Upper lobe of right lung (tissue), 1 donor: ENCODE measurements around the gene ABHD17A. TPM values are rescaled to one million over a fixed set of nuclear protein-coding genes. Genes with fewer than 3 reads are reported as not detected.

Source experiments
- ATAC-seq: fragments of 200-7000 bp; cut with Tn5 transposase; one replicate; pipeline ENCODE4 v1.9.1; 2020; ENCODE audit warnings: mild to moderate bottlenecking, moderate library complexity
- DNase-seq: peaks from one replicate; pipeline ENCODE4 v3.0.0-alpha.2; 2020
- H3K27ac ChIP-seq: fragments of 200-600 bp; one replicate; pipeline ENCODE4 v1.8.0; 2022
- H3K27me3 ChIP-seq: fragments of 200-600 bp; one replicate; pipeline ENCODE4 v1.8.0; 2022; ENCODE audit warnings: mild to moderate bottlenecking
- H3K36me3 ChIP-seq: fragments of 200-600 bp; one replicate; pipeline ENCODE4 v1.8.0; 2022
- H3K4me1 ChIP-seq: fragments of 200-600 bp; one replicate; pipeline ENCODE4 v1.8.0; 2022
- H3K4me3 ChIP-seq: fragments of 200-600 bp; one replicate; pipeline ENCODE4 v1.8.0; 2022; ENCODE audit warnings: mild to moderate bottlenecking
- H3K9me3 ChIP-seq: fragments of 200-600 bp; one replicate; pipeline ENCODE4 v1.8.0; 2022
- CTCF ChIP-seq: fragments of 200-600 bp; IDR thresholded peaks from one replicate; pipeline ENCODE4 v1.8.0; 2022; ENCODE audit warnings: antibody characterized with exemption
- intact Hi-C: fragments of 100-400 bp; cut with DNase I; formaldehyde crosslinking; loops from one replicate; pipeline ENCODE4 v1.11.0; 2022
- total RNA-seq: library from RNA; stranded (reverse); fragmentation: NEBNext Ultra II Directional; extraction: Animal tissue kit (Norgen Biotek cat#: 25700); gene quantifications from one replicate; pipeline ENCODE4 v1.2.1, GENCODE V29; 2021
- donor health status: DM: no; HTN: yes; CAD: no; lungs with severe emphysema.

The ABHD17A gene
- total RNA-seq, 1 donor from 2014 or later = 76.1 TPM

DNA sequence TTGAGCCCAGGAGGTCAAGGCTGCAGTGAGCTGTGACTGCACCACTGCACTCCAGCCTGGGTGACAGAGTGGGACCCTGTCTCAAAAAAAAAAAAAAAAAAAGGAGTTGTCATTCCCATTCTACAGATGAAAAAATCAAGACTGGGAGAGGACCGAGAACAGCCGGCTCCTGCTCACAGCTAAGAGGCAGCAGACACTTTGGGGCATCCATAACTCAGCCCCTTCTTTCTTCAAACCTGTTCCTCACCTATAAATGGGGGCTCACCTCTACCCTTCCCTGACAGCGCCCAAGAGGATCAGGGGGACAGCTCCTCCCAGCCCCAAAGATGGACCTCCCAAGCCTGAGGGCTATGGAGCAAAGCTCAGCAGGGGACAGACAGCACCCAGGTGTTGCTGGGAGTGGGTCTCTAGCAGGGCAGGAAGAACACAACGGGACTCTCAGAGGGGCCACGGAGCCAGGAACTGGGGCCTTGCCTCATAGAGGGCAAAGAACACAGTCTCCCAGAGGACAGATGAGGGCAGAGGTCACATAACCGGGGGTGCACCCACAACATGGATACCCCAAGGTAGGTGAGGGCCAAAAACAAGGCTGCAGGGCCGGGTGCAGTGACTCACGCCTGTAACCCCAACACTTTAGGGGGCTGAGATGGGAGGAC is 18.5 kb downstream of the ABHD17A start:
- Histone ChIP-seq H3K4me3 (no peak overlapping the region), H3K27me3 (no peaks in the 10 kb centered on the region), H3K9me3 (no peaks in the 10 kb centered on the region), H3K4me1 (peaks cover 15% of the 10 kb centered on the region), H3K36me3 (peaks cover 11% of the 10 kb centered on the region), H3K27ac (no peak overlapping the region)
- no peak for DNase-seq
- TF ChIP-seq CTCF = no peak
- intact Hi-C loops = no loop called here
- ATAC-seq = no peak

GRCh38 chr19:1865172-1866010 is 19.9 kb downstream of the ABHD17A start:
- Histone ChIP-seq H3K4me3 (peak overlapping the region; percentile 88), H3K27ac (peak overlapping the region; percentile 86), H3K36me3 (no peaks in the 10 kb centered on the region), H3K27me3 (no peaks in the 10 kb centered on the region), H3K9me3 (no peaks in the 10 kb centered on the region), H3K4me1 (peaks cover 26% of the 10 kb centered on the region)
- DNase-seq (no peak), ATAC-seq (no peak)
- intact Hi-C loops = no loop called here
- no peak for TF ChIP-seq CTCF

- Histone ChIP-seq H3K4me1 (peaks cover 32% of the 10 kb centered on the region), H3K9me3 (no peaks in the 10 kb centered on the region), H3K27me3 (no peaks in the 10 kb centered on the region), H3K36me3 (no peaks in the 10 kb centered on the region), H3K4me3 (peak overlapping the region; percentile 88), H3K27ac (peak overlapping the region; percentile 86)
- ATAC-seq (peak; percentile 68), DNase-seq (peak; percentile 91)
- TF ChIP-seq CTCF = peak; percentile 78
- intact Hi-C loops = no loop called here
These were observed 20.7 kb downstream of the ABHD17A start for GRCh38 chr19:1864480-1865171.

DNA sequence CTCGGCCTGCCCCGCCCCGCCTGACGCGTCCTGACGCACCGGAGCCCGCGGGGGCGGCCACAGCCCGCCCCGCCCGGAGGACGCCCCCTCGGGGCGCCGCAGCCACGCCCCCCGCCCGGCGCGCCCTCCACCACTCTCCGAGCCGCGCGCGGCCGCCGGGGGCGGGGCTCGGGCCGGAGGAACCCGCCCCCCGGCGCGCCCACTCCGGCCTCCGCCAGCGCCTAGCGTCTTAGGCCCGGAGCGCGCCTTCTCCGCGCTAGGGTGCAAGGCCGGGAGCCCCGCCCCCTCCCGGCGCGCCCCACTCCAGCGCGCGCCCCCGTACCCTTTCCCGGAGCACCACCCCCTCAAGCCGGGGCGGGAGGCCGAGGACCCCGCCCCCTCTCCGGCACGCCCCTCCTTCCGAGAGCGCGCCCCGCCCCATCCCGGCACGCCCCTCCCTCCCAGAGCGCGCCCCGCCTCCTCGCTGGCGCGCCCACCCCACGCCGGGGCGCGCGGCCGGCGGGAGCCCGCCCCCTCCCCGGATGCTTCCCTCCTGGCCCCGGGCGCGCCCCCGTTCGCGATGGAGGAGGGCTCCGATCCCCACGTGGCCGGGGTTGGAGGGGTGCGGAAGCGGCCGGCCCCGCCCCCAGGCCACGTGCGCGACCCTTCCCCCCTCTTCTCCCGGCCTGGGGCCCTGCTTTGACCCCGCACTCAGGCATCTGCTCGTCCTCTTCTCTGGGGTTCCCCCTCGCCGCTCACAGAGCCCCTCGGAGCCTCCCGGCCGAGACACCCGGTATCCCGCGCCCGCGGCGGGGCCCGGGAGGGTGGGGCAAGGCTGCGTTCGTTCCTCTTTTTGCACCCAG is 21.4 kb downstream of the ABHD17A start:
- Histone ChIP-seq H3K9me3 (no peaks in the 10 kb centered on the region), H3K27ac (peak overlapping the region; percentile 86), H3K36me3 (no peaks in the 10 kb centered on the region), H3K27me3 (no peaks in the 10 kb centered on the region), H3K4me1 (peaks cover 36% of the 10 kb centered on the region), H3K4me3 (peak overlapping the region; percentile 88)
- intact Hi-C loops = no loop called here
- no peak for TF ChIP-seq CTCF
- ATAC-seq = peak; percentile 89
- peak; percentile 96 for DNase-seq

DNA sequence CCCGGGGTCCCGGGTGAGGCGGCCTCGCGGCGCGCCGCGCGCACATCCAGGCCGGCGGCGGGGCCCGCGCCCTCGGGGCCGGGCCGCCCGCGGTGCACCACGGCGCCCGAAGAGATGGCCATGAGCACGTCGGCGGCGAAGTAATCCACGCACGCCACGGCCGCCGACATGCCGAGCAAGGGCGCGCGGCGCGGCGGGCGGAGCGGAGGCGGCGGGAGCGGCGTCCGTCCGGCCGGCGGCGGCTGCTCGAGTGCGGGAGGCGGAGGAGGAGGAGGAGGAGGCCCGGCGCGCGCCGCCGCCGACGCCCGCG is 22.0 kb downstream of the ABHD17A start, which contains the start of gene KLF16:
KLF16 (minus strand) TSS at position 252 of the 310 bp plus-strand sequence; CDS start at position 170, 82 bp downstream.
- Histone ChIP-seq H3K4me3 (peak within 1 kb of the TSS; percentile 88), H3K36me3 (no peaks in the 10 kb centered on the region), H3K9me3 (no peaks in the 10 kb centered on the region), H3K27me3 (no peaks in the 10 kb centered on the region), H3K27ac (peak within 1 kb of the TSS; percentile 86), H3K4me1 (peaks cover 41% of the 10 kb centered on the region)
- intact Hi-C loops = no loop called here
- TF ChIP-seq CTCF = no peak
- no peak for ATAC-seq
- DNase-seq = no peak
